A549 (cell line): Measurements from ENCODE around the gene DDIAS. TPM values are rescaled to one million over a fixed set of nuclear protein-coding genes. Genes with fewer than 3 reads are reported as not detected.
A peak's percentile ranks its signal among the peaks of the same experiment; 100 is the strongest.

Experiments used
- ATAC-seq, 2 experiments: fragments of 200-7000 bp in 1 of 2; fragments of >200 bp in 1 of 2; cut with Nextera tagmentation in 1 of 2; cut with Tn5 transposase in 1 of 2; 3 replicates each; pipeline versions ENCODE4 v1.8.0 to v1.9.1; 2018 to 2020; ENCODE audit warnings: mild to moderate bottlenecking in 1 of 2, moderate library complexity in 1 of 2
- CTCF ChIA-PET: fragments of 300-600 bp; sonication (Branson Sonifier 250); formaldehyde crosslinking; extraction: SDS; loops from one replicate; lab custom pipeline; 2021; ENCODE audit warnings: antibody characterized with exemption, inconsistent platforms; lab: Yijun Ruan, JAX
- POLR2A ChIA-PET: fragments of 350-600 bp; formaldehyde crosslinking; extraction: SDS; loops from one replicate; lab custom pipeline; 2021; ENCODE audit warnings: antibody characterized with exemption, inconsistent platforms; lab: Yijun Ruan, JAX
- DNase-seq, 2 experiments: peaks; one replicate each; pipeline versions ENCODE4 v3.0.0 to v3.0.0-alpha.2; 2011 to 2016; ENCODE audit warnings: low read depth in 1 of 2, low spot score in 1 of 2
- FAIRE-seq: peaks from 2 replicates; lab custom pipeline; 2011; peaks lifted over from hg19 to GRCh38; lab: Jason Lieb, UNC
- H3K27ac ChIP-seq, 2 experiments: fragments of >200 bp; sonication (Bioruptor Twin); formaldehyde crosslinking; 3 replicates each; pipeline ENCODE4 v1.5.1; 2016 to 2017
- H3K4me1 ChIP-seq: fragments of >200 bp; sonication (Bioruptor Twin); formaldehyde crosslinking; 3 replicates; pipeline ENCODE4 v1.6.1; 2016
- H3K4me2 ChIP-seq: fragments of >200 bp; sonication (Bioruptor Twin); formaldehyde crosslinking; 3 replicates; pipeline ENCODE4 v1.6.1; 2016
- H3K4me3 ChIP-seq: fragments of >200 bp; sonication (Bioruptor Twin); formaldehyde crosslinking; 3 replicates; pipeline ENCODE4 v1.5.1; 2016
- H3K9me3 ChIP-seq: fragments of >200 bp; sonication (Bioruptor Twin); formaldehyde crosslinking; 3 replicates; pipeline ENCODE4 v1.6.1; 2016
- BCL3 ChIP-seq: fragments of >200 bp; sonication (Bioruptor Twin); formaldehyde crosslinking; IDR thresholded peaks from 3 replicates; pipeline ENCODE4 v1.6.1; 2016
- BHLHE40 ChIP-seq: IDR thresholded peaks from 2 replicates; pipeline ENCODE4 v1.6.1; 2012; ENCODE audit warnings: low read depth, low read length, inconsistent platforms
- CBX8 ChIP-seq: fragments of 200-600 bp; sonication (generic); IDR thresholded peaks from 2 replicates; pipeline ENCODE4 v1.6.1; 2016
- EHF ChIP-seq: fragments of 250-450 bp; sonication (Bioruptor Pico); IDR thresholded peaks from 2 replicates; pipeline ENCODE4 v1.5.0; 2020; ENCODE audit warnings: mild to moderate bottlenecking
- ELK1 ChIP-seq: fragments of 150-350 bp; IDR thresholded peaks from 2 replicates; pipeline ENCODE4 v1.6.1; 2014; ENCODE audit warnings: low read depth, mild to moderate bottlenecking, low read length
- FOSB ChIP-seq: fragments of 250-450 bp; sonication (Bioruptor Pico); IDR thresholded peaks from 2 replicates; pipeline ENCODE4 v1.5.0; 2020; ENCODE audit warnings: mild to moderate bottlenecking, moderate library complexity
- FOSL2 ChIP-seq, 2 experiments: fragments of 450-650 bp in 1 of 2; fragments of >200 bp in 1 of 2; sonication (Bioruptor Twin) in 1 of 2; formaldehyde crosslinking; IDR thresholded peaks; 2 replicates each; pipeline versions ENCODE4 v1.5.0 to v1.6.1; 2016 to 2020; ENCODE audit warnings: mild to moderate bottlenecking in 1 of 2, moderate library complexity in 1 of 2
- FOXS1 ChIP-seq: fragments of 250-450 bp; sonication (Bioruptor Pico); IDR thresholded peaks from 2 replicates; pipeline ENCODE4 v1.5.0; 2020; ENCODE audit warnings: mild to moderate bottlenecking, moderate library complexity
- GATA3 ChIP-seq: IDR thresholded peaks from 2 replicates; pipeline ENCODE4 v1.6.1; 2012; ENCODE audit warnings: borderline replicate concordance
- HDAC2 ChIP-seq: fragments of 200-600 bp; sonication (generic); IDR thresholded peaks from 2 replicates; pipeline ENCODE4 v1.6.1; 2016
- HOXA7 ChIP-seq: fragments of 250-450 bp; sonication (Bioruptor Pico); IDR thresholded peaks from 2 replicates; pipeline ENCODE4 v1.5.0; 2020; ENCODE audit warnings: mild to moderate bottlenecking, moderate library complexity
- HOXB5 ChIP-seq: fragments of 250-450 bp; sonication (Bioruptor Pico); IDR thresholded peaks from 2 replicates; pipeline ENCODE4 v1.5.0; 2020; ENCODE audit warnings: mild to moderate bottlenecking, moderate library complexity
- JUN ChIP-seq, 2 experiments: fragments of >200 bp; sonication (Bioruptor Twin); formaldehyde crosslinking; IDR thresholded peaks; 2 replicates in 1 of 2; 3 replicates in 1 of 2; pipeline ENCODE4 v1.6.1; 2016 to 2017
- JUNB ChIP-seq: fragments of >200 bp; sonication (Bioruptor Twin); formaldehyde crosslinking; IDR thresholded peaks from 2 replicates; pipeline ENCODE4 v1.6.1; 2016
- KDM1A ChIP-seq: fragments of 200-600 bp; sonication (generic); IDR thresholded peaks from 2 replicates; pipeline ENCODE4 v1.6.1; 2016; ENCODE audit warnings: low read depth, mild to moderate bottlenecking
- KDM5A ChIP-seq: fragments of 200-600 bp; sonication (generic); IDR thresholded peaks from 2 replicates; pipeline ENCODE4 v1.6.1; 2016; ENCODE audit warnings: antibody characterized with exemption, mild to moderate bottlenecking
- MAZ ChIP-seq: fragments of 150-350 bp; IDR thresholded peaks from 2 replicates; pipeline ENCODE4 v1.6.1; 2014; ENCODE audit warnings: antibody characterized with exemption, low read depth, low read length, borderline replicate concordance
- POLR2A ChIP-seq: IDR thresholded peaks from 2 replicates; pipeline ENCODE4 v1.6.1; 2012; ENCODE audit warnings: mild to moderate bottlenecking, low read length
- POLR2AphosphoS2 ChIP-seq: conservative IDR thresholded peaks from 2 replicates; pipeline ENCODE4 v1.6.1; 2012; ENCODE audit warnings: low read length, improper control_type of control experiment, inconsistent platforms
- RCOR1 ChIP-seq: fragments of 150-350 bp; IDR thresholded peaks from 2 replicates; pipeline ENCODE4 v1.6.1; 2014; ENCODE audit warnings: antibody characterized with exemption, low read length, low read depth
- RFX5 ChIP-seq: fragments of 450-650 bp; IDR thresholded peaks from 2 replicates; pipeline ENCODE4 v1.7.1; 2014; ENCODE audit warnings: antibody characterized with exemption, mild to moderate bottlenecking, moderate library complexity
- RNF2 ChIP-seq: fragments of 200-600 bp; sonication (generic); IDR thresholded peaks from 2 replicates; pipeline ENCODE4 v1.6.1; 2016; ENCODE audit warnings: low read depth, mild to moderate bottlenecking, antibody characterized with exemption, moderate library complexity, borderline replicate concordance
- SMC3 ChIP-seq: fragments of >200 bp; sonication (Bioruptor Twin); formaldehyde crosslinking; IDR thresholded peaks from 3 replicates; pipeline ENCODE4 v1.6.1; 2018; ENCODE audit warnings: inconsistent platforms
- SREBF2 ChIP-seq: fragments of 450-650 bp; IDR thresholded peaks from 2 replicates; pipeline ENCODE4 v1.6.1; 2014; ENCODE audit warnings: mild to moderate bottlenecking, moderate library complexity
- USF2 ChIP-seq: fragments of 450-650 bp; IDR thresholded peaks from 2 replicates; pipeline ENCODE4 v1.6.1; 2014; ENCODE audit warnings: antibody characterized with exemption
- ZNF302 ChIP-seq: fragments of 250-450 bp; sonication (Bioruptor Pico); IDR thresholded peaks from 2 replicates; pipeline ENCODE4 v1.9.0; 2021; ENCODE audit warnings: inconsistent platforms, mild to moderate bottlenecking, moderate library complexity
- ZSCAN20 ChIP-seq: fragments of 250-450 bp; sonication (Bioruptor Pico); IDR thresholded peaks from 2 replicates; pipeline ENCODE4 v1.8.0; 2022; ENCODE audit warnings: mild to moderate bottlenecking, moderate library complexity
- polyA plus RNA-seq, 4 experiments: library from polyadenylated mRNA; depleted of rRNA in 3 of 4; stranded (reverse); fragments of >200 nt; fragmentation: RNase III in 1 of 4; extraction: RNeasy Plus Mini Kit Qiagen cat#74134 plus additional on column Dnase treatment in 1 of 4; gene quantifications; 2 replicates in 3 of 4; 3 replicates in 1 of 4; pipeline ENCODE4 v1.2.3, GENCODE V29; 2011 to 2017
- TF ChIP-seq, protein P1 (sequence below): fragments of 250-450 bp; sonication (Bioruptor Pico); IDR thresholded peaks from 2 replicates; pipeline ENCODE4 v1.5.0; 2021; ENCODE audit warnings: mild to moderate bottlenecking, moderate library complexity, borderline replicate concordance
- TF ChIP-seq, protein P2 (sequence below): fragments of 250-450 bp; sonication (Bioruptor Pico); IDR thresholded peaks from 2 replicates; pipeline ENCODE4 v1.5.0; 2020; ENCODE audit warnings: low read depth, mild to moderate bottlenecking, moderate library complexity
- TF ChIP-seq, protein P3 (sequence below): IDR thresholded peaks from 2 replicates; pipeline ENCODE4 v1.6.1; 2012; ENCODE audit warnings: low read depth, borderline replicate concordance
- TF ChIP-seq, protein P4 (sequence below): IDR thresholded peaks from 2 replicates; pipeline ENCODE4 v1.6.1; 2012
- TF ChIP-seq, protein P5 (sequence below): fragments of >200 bp; sonication (Bioruptor Twin); formaldehyde crosslinking; IDR thresholded peaks from 2 replicates; pipeline ENCODE4 v1.6.1; 2016

The DDIAS gene
- polyA plus RNA-seq, 2 of the 4 experiments (the other 2 are of a cell fraction) = 14.7 to 23.9 TPM

- no peak for TF ChIP-seq USF2
- TF ChIP-seq SMC3 = no peak
- TF ChIP-seq HOXB5 (CRISPR knock-in tag) = no peak
- TF ChIP-seq, protein P1, sequence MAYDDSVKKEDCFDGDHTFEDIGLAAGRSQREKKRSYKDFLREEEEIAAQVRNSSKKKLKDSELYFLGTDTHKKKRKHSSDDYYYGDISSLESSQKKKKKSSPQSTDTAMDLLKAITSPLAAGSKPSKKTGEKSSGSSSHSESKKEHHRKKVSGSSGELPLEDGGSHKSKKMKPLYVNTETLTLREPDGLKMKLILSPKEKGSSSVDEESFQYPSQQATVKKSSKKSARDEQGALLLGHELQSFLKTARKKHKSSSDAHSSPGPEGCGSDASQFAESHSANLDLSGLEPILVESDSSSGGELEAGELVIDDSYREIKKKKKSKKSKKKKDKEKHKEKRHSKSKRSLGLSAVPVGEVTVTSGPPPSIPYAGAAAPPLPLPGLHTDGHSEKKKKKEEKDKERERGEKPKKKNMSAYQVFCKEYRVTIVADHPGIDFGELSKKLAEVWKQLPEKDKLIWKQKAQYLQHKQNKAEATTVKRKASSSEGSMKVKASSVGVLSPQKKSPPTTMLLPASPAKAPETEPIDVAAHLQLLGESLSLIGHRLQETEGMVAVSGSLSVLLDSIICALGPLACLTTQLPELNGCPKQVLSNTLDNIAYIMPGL (CRISPR knock-in tag) = no peak
- TF ChIP-seq JUN (IDR thresholded peaks at IDR 0.05) = peak in 1 of 2 experiments; percentile 32; a peak in 1 of 5 replicates
- TF ChIP-seq ELK1 = no peak
- TF ChIP-seq POLR2A = peak; percentile 33
- peak; percentile 97 for TF ChIP-seq HDAC2
- no peak for TF ChIP-seq CBX8
- TF ChIP-seq HOXA7 (CRISPR knock-in tag) = no peak
- TF ChIP-seq KDM5A = peak; percentile 92
- no peak for TF ChIP-seq POLR2AphosphoS2
- TF ChIP-seq EHF (CRISPR knock-in tag) = no peak
- no peak for TF ChIP-seq BCL3
- no peak for TF ChIP-seq SREBF2
- TF ChIP-seq RNF2 = no peak
Observed at GRCh38 chr11:82901165-82901921, at the start of gene DDIAS (continued).

DNA sequence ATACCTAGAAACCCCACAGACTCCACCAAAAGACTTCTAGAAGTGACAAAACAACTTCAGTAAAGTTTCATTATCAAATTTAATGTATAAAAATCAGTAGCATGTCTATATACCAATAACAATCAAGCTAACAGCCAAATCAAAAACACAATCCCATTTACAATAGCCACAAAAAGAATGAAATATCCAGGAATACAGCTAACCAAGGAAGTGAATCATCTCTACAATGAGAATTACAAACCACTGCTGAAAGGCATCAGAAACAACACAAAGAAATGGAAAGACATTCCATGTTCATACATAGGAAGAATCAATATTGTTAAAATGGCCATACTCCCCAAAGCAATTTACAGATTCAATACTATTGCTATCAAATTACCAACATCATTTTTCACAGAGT, 47.3 kb upstream of the DDIAS start:
- no peak for FAIRE-seq
- Histone ChIP-seq H3K4me2 (no peak overlapping the region), H3K9me3 (no peaks in the 10 kb centered on the region), H3K4me1 (peaks cover 17% of the 10 kb centered on the region; the same call in 2 of the 3 replicates), H3K27ac (no peak overlapping the region), H3K4me3 (no peak overlapping the region)
- DNase-seq = no peak
- ChIA-PET POLR2A (no interaction called here), CTCF (interaction anchor here (1.3 kb wide), 1 partner anchor 13 kb away, joined by 4 read pairs; no protein-coding TSS in a partner anchor)
- TF ChIP-seq GATA3 (no peak), FOXS1 (CRISPR knock-in tag) (no peak), RFX5 (no peak), FOSB (CRISPR knock-in tag) (no peak), JUNB (no peak), RCOR1 (no peak), ELK1 (no peak), ZNF302 (no peak), MAZ (no peak), RNF2 (no peak), FOSL2 (IDR thresholded peaks at IDR 0.05) (no peak), FOSL2 (CRISPR knock-in tag; IDR thresholded peaks at IDR 0.05) (no peak), HOXB5 (CRISPR knock-in tag) (no peak), BHLHE40 (no peak), KDM5A (no peak), KDM1A (no peak), ZSCAN20 (CRISPR knock-in tag) (no peak)
- TF ChIP-seq, protein P2, sequence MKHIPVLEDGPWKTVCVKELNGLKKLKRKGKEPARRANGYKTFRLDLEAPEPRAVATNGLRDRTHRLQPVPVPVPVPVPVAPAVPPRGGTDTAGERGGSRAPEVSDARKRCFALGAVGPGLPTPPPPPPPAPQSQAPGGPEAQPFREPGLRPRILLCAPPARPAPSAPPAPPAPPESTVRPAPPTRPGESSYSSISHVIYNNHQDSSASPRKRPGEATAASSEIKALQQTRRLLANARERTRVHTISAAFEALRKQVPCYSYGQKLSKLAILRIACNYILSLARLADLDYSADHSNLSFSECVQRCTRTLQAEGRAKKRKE (CRISPR knock-in tag) = no peak
- TF ChIP-seq, protein P3, sequence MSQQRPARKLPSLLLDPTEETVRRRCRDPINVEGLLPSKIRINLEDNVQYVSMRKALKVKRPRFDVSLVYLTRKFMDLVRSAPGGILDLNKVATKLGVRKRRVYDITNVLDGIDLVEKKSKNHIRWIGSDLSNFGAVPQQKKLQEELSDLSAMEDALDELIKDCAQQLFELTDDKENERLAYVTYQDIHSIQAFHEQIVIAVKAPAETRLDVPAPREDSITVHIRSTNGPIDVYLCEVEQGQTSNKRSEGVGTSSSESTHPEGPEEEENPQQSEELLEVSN = no peak
- TF ChIP-seq, protein P4, sequence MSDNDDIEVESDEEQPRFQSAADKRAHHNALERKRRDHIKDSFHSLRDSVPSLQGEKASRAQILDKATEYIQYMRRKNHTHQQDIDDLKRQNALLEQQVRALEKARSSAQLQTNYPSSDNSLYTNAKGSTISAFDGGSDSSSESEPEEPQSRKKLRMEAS = no peak
- TF ChIP-seq, protein P5, sequence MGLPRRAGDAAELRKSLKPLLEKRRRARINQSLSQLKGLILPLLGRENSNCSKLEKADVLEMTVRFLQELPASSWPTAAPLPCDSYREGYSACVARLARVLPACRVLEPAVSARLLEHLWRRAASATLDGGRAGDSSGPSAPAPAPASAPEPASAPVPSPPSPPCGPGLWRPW = no peak
- no peak for ATAC-seq
